Psoas muscle (tissue), 8 donors: Measurements from ENCODE around the gene RPS6KB1. TPM values are rescaled to one million over a fixed set of nuclear protein-coding genes. Genes with fewer than 3 reads are reported as not detected.
"Not testable (repeated sequence)": the region's sequence is repeated elsewhere in the genome, so short reads cannot be mapped to it uniquely, and the experiment has no call there.

Experiments used
- ATAC-seq, 4 donors: fragments of 200-7000 bp; cut with Tn5 transposase; one replicate each; pipeline ENCODE4 v1.9.1; 2020; ENCODE audit warnings: moderate library complexity in 3 of 4, mild to moderate bottlenecking in 2 of 4
- DNase-seq, 2 donors: peaks; one replicate each; pipeline ENCODE4 v3.0.0-alpha.2; 2020
- H3K27ac ChIP-seq: fragments of 200-600 bp; one replicate; pipeline ENCODE4 v1.8.0; 2022
- H3K27me3 ChIP-seq, 3 donors: fragments of 200-600 bp in 1 of 3; one replicate each; pipeline versions ENCODE4 v1.6.1 to v1.8.0; 2013 to 2022; ENCODE audit warnings: low read length in 2 of 3, mild to moderate bottlenecking in 2 of 3, moderate library complexity in 1 of 3; ENCODE audit not compliant: insufficient read depth in 3 of 3
- H3K36me3 ChIP-seq, 2 donors: fragments of 200-600 bp in 1 of 2; one replicate each; pipeline versions ENCODE4 v1.6.1 to v1.8.0; 2013 to 2022; ENCODE audit warnings: low read depth in 1 of 2, mild to moderate bottlenecking in 1 of 2, moderate library complexity in 1 of 2; ENCODE audit not compliant: insufficient read depth in 1 of 2
- H3K4me1 ChIP-seq: fragments of 200-600 bp; one replicate; pipeline ENCODE4 v1.8.0; 2022
- H3K4me3 ChIP-seq: fragments of 200-600 bp; one replicate; pipeline ENCODE4 v1.8.0; 2022; ENCODE audit warnings: mild to moderate bottlenecking
- H3K9me3 ChIP-seq: fragments of 200-600 bp; one replicate; pipeline ENCODE4 v1.8.0; 2022
- WGBS, 3 donors: extraction: QIAGEN DNeasy Blood & Tissue Kit; methylation state at CpG; one replicate each; pipeline versions ENCODE4 v1.1.6 to v1.1.7; 2013; 5-methylcytosine and 5-hydroxymethylcytosine counted together
- intact Hi-C, 2 donors: fragments of 100-400 bp; cut with DNase I; formaldehyde crosslinking; loops; one replicate each; pipeline versions ENCODE4 v1.11.0 to v1.14.2; 2022
- polyA plus RNA-seq, 3 donors: library from polyadenylated mRNA; stranded (reverse); fragments of 200-250 nt; gene quantifications; one replicate each; pipeline ENCODE4 v1.2.3, GENCODE V29; 2013
- total RNA-seq, 4 donors: library from RNA; stranded (reverse); fragmentation: NEBNext Ultra II Directional in 2 of 4; extraction: Animal tissue kit (Norgen Biotek cat#: 25700) in 2 of 4; gene quantifications; one replicate each; pipeline versions ENCODE4 v1.2.1 to v1.2.4, GENCODE V29; 2021 to 2023
- TF ChIP-seq, protein P1 (sequence below): fragments of 200-600 bp; IDR thresholded peaks from one replicate; pipeline ENCODE4 v1.8.0; 2022; ENCODE audit warnings: antibody characterized with exemption
- donor health status: healthy with polysubstance abuse.
- donor health status: DM: no; HTN: no; CAD: no; lungs with moderate emphysema.
- donor health status: Bipolar disorder and iron deficiency.
- donor health status: healthy.
- donor health status: DM: yes; HTN: yes; CAD: no.
- donor health status: DM: no; HTN: no; CAD: no.
- donor health status: DM: no; HTN: no; CAD: no.
- donor health status: DM: yes; HTN: yes; CAD: no.

Gene RPS6KB1
- total and polyA plus RNA-seq, 7 donors = 10.6 to 56.0 (median 35.8) TPM

DNA sequence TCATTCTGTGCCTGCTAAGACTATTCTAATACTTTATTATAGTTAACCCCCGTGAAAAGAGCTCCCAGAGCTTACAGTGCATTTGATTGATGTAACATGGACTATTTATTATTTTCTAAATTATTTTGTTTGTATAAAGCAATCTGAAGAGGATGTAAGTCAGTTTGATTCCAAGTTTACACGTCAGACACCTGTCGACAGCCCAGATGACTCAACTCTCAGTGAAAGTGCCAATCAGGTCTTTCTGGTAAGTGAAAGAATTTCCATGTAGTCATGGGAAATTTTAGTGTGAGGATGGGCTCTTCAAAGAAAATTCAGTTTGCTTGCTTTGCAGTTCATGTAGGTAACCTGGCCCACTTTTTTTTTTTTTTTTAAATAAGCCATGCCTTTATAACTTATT is 47.8 kb downstream of the RPS6KB1 start:
- ATAC-seq, intact Hi-C loops, H3K9me3 ChIP-seq, DNase-seq, H3K27ac ChIP-seq, H3K4me3 ChIP-seq, H3K27me3 ChIP-seq, H3K4me1 ChIP-seq: not testable (repeated sequence)
- H3K36me3 ChIP-seq = peaks cover 0 to 98% of the 10 kb centered on the region in 2 donors
- WGBS, 3 donors = 52 to 70% (median 58%) methylated on average over 3 of the region's 3 CpGs

DNA sequence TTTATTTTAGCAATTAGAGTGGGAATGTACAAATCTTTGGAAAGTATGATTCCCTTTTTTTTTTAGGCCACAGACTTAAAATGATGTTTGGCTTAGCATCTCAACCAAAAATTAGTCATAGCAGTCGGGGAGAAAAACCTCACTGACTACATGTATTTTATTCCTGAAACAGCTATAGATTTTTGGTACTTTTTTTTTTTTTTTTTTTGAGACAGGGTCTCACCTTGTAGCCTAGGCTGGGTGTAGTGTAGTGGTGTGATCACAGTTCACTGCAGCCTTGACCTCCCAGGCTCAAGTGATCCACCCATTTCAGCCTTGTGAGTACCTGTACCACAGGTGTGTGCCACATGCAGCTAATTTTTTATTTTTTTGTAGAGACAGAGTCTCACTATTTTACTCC is 48.2 kb downstream of the RPS6KB1 start:
- Histone ChIP-seq H3K27me3 (no peaks in the 10 kb centered on the region), H3K27ac (no peak overlapping the region), H3K9me3 (no peaks in the 10 kb centered on the region), H3K4me1 (no peaks in the 10 kb centered on the region), H3K36me3 (peaks cover 0 to 98% of the 10 kb centered on the region in 2 donors), H3K4me3 (no peak overlapping the region)
- no peak for DNase-seq
- intact Hi-C loops = no loop called here
- TF ChIP-seq, protein P1, sequence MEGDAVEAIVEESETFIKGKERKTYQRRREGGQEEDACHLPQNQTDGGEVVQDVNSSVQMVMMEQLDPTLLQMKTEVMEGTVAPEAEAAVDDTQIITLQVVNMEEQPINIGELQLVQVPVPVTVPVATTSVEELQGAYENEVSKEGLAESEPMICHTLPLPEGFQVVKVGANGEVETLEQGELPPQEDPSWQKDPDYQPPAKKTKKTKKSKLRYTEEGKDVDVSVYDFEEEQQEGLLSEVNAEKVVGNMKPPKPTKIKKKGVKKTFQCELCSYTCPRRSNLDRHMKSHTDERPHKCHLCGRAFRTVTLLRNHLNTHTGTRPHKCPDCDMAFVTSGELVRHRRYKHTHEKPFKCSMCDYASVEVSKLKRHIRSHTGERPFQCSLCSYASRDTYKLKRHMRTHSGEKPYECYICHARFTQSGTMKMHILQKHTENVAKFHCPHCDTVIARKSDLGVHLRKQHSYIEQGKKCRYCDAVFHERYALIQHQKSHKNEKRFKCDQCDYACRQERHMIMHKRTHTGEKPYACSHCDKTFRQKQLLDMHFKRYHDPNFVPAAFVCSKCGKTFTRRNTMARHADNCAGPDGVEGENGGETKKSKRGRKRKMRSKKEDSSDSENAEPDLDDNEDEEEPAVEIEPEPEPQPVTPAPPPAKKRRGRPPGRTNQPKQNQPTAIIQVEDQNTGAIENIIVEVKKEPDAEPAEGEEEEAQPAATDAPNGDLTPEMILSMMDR = no peak
- ATAC-seq = no peak
- 81 to 93% (median 88%) methylated on average over 1 of the region's 1 CpG for WGBS, 3 donors

DNA sequence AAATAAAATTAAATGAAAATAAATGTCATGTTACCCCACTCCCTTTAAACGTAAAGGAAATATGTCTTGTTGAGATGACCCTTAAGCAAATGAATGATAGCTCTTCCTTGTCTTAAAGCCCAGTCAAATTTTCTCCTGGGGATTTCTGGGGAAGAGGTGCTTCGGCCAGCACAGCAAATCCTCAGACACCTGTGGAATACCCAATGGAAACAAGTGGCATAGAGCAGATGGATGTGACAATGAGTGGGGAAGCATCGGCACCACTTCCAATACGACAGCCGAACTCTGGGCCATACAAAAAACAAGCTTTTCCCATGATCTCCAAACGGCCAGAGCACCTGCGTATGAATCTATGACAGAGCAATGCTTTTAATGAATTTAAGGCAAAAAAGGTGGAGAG is 53.5 kb downstream of the RPS6KB1 start:
- DNase-seq, H3K27ac ChIP-seq, H3K9me3 ChIP-seq, ATAC-seq, H3K27me3 ChIP-seq, H3K4me3 ChIP-seq, intact Hi-C loops, H3K4me1 ChIP-seq: not testable (repeated sequence)
- peaks cover 4 to 100% of the 10 kb centered on the region in 2 donors for H3K36me3 ChIP-seq
- 84 to 91% (median 86%) methylated on average over 7 of the region's 7 CpGs for WGBS, 3 donors

DNA sequence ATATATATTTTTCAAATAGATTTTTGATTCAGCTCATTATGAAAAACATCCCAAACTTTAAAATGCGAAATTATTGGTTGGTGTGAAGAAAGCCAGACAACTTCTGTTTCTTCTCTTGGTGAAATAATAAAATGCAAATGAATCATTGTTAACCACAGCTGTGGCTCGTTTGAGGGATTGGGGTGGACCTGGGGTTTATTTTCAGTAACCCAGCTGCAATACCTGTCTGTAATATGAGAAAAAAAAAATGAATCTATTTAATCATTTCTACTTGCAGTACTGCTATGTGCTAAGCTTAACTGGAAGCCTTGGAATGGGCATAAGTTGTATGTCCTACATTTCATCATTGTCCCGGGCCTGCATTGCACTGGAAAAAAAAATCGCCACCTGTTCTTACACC is 54.4 kb downstream of the RPS6KB1 start:
- H3K9me3 ChIP-seq, H3K4me3 ChIP-seq, intact Hi-C loops, H3K27me3 ChIP-seq, H3K4me1 ChIP-seq, H3K27ac ChIP-seq, ATAC-seq, DNase-seq: not testable (repeated sequence)
- 54 to 68% (median 57%) methylated on average over 4 of the region's 4 CpGs for WGBS, 3 donors
- H3K36me3 ChIP-seq = peaks cover 4 to 99% of the 10 kb centered on the region in 2 donors

DNA sequence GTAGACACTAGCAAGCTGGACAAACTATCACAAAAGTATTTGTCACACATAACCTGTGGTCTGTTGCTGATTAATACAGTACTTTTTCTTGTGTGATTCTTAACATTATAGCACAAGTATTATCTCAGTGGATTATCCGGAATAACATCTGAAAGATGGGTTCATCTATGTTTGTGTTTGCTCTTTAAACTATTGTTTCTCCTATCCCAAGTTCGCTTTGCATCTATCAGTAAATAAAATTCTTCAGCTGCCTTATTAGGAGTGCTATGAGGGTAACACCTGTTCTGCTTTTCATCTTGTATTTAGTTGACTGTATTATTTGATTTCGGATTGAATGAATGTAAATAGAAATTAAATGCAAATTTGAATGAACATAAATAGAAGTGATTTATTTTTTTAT is 57.1 kb downstream of the RPS6KB1 start:
- intact Hi-C loops = loop anchor here in 1 of 2 donors (10.0 kb wide), 1 partner anchor 105 kb away; no protein-coding TSS in a partner anchor
- no peaks in the 10 kb centered on the region for H3K27me3 ChIP-seq
- no peak overlapping the region for H3K27ac ChIP-seq
- ATAC-seq = no peak
- no peaks in the 10 kb centered on the region for H3K4me1 ChIP-seq
- H3K4me3 ChIP-seq = no peak overlapping the region
- TF ChIP-seq, protein P1 = no peak
- WGBS, 3 donors = 80 to 89% (median 81%) methylated on average over 3 of the region's 3 CpGs
- DNase-seq = no peak
- no peaks in the 10 kb centered on the region for H3K9me3 ChIP-seq
- H3K36me3 ChIP-seq = peaks cover 4 to 99% of the 10 kb centered on the region in 2 donors

DNA sequence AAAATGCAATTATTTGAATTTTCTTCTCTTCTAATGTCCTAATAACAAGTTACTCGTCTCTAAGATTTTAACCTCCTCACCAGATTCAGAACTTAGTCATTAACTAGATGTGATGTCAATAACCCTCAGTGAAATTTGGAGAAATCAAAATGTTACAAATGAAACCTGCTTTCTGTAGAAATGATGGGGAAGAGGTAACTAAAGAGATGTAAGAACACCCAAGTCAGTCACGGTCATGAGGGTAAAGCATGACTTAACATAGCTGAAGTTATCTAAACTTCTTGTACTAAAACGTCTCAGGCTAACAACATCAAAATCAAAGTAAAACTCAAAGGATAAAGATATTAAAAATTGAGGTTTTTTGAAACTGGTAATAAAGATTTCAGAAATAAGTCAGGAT is 61.9 kb downstream of the RPS6KB1 start:
- H3K4me1 ChIP-seq = peaks cover 5% of the 10 kb centered on the region
- 85 to 90% (median 89%) methylated on average over 3 of the region's 3 CpGs for WGBS, 3 donors
- no peak for ATAC-seq
- H3K9me3 ChIP-seq = no peaks in the 10 kb centered on the region
- TF ChIP-seq, protein P1 = no peak
- H3K27me3 ChIP-seq = no peaks in the 10 kb centered on the region
- intact Hi-C loops = loop anchor here in 1 of 2 donors (5.0 to 10.0 kb wide), 2 partner anchors 38 to 100 kb away; no protein-coding TSS in a partner anchor
- H3K27ac ChIP-seq = no peak overlapping the region
- no peak for DNase-seq
- no peak overlapping the region for H3K4me3 ChIP-seq
- H3K36me3 ChIP-seq = peaks cover 3 to 98% of the 10 kb centered on the region in 2 donors

DNA sequence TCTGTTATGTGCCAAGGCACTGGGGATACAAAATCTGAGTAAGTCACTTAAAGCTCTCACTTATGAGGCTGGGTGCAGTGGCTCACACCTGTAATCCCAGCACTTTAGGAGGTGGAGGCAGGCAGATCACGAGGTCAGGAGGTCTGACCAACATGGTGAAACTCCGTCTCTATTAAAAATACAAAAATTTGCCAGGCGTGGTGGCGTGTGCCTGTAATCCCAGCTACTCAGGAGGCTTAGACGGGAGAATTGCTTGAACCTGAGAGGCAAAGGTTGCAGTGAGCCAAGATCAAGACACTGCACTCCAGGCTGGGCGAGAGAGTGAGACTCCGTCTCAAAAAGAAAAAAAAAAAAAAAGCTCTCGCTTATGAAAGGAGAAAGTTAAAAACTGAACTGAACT is 66.7 kb downstream of the RPS6KB1 start:
- not testable (repeated sequence) for ATAC-seq, H3K4me3 ChIP-seq, H3K27ac ChIP-seq, H3K9me3 ChIP-seq, H3K27me3 ChIP-seq, DNase-seq
- intact Hi-C loops = loop anchor here in 1 of 2 donors (5.0 to 10.0 kb wide), 2 partner anchors 42 to 95 kb away; no protein-coding TSS in a partner anchor
- peaks cover 5 to 81% of the 10 kb centered on the region in 2 donors for H3K36me3 ChIP-seq
- peaks cover 15% of the 10 kb centered on the region for H3K4me1 ChIP-seq
- 94 to 97% (median 97%) methylated on average over 8 of the region's 8 CpGs for WGBS, 3 donors
